Activated CD8-positive, alpha-beta memory T cell treated with anti-CD3 and anti-CD28 coated beads for 24 hours (primary cell): ENCODE data around the gene ZNF253.
"Not testable (repeated sequence)": the region's sequence is repeated elsewhere in the genome, so short reads cannot be mapped to it uniquely, and the experiment has no call there.

ENCODE experiments used
- DNase-seq: peaks from one replicate; pipeline ENCODE4 v3.0.0-alpha.2; 2020

ZNF253 gene

DNA sequence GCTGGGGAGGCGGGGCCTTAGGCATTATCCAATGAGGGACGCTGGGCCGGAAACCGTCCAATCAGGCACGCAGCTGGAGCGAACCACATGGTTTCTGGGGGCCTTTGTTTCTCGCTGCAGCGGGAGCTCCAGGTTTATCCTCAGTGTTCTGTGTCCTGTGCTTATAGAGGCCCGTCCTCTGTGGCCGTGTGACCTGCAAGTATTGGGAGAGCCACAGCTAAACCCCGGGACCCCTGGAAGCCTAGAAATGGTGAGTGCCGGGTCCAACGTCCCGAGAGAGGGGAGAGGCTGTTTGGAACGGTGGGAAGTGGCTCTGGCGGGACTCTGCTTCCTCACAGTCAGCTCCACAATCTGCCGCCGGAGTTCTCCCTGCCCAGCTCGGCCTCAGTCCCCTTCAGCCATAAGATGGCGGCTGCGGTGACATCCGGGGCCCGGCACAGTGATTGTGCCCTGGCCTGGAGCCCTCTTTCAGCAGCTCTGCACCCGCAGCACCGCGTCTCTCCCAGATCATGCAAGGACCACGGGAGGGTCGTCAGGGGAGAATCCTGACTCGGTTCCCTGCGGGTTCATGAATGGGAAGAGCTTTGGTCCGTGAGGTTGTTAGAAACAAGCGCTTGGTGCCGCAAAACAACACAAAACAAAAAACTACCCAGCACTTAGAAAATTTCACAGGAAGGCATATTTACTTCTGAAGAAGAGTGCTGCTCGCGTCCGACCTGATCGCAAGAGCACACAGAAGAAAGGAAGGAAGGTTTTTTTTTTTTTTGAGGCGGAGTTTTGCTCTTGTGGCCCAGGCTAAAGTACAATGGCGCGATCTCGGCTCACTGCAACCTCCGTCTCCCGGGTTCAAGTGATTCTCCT, at the start of gene ZNF253:
Gene ZNF253, plus strand, starts transcription at position 133 of the 861 bp plus-strand sequence. Its CDS starts 115 bp downstream, at position 248.
- DNase-seq = peak; percentile 95

GRCh38 chr19:19816679-19817078, 49.0 kb upstream of the ZNF253 start:
- no peak for DNase-seq

DNA sequence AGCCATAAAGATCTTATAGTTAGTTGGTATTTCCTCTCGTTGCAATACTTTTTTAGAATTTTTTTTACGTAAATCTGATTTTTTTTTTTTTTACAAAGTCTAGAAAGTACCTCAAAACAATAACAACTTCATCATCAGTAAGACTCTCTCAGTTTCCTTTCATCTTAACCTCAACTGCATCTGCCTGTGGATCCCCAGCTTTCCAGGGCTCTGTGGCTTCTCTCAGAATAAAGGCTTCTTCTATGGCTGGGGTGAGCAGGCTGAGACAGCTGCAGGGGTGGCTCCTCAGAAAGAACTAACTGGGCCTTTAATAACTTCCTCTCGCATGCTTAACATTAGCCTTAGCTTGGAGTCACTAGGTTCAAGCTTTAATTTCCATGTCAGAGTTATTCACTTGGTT, 48.3 kb upstream of the ZNF253 start:
- peak; percentile 66 for DNase-seq

DNA sequence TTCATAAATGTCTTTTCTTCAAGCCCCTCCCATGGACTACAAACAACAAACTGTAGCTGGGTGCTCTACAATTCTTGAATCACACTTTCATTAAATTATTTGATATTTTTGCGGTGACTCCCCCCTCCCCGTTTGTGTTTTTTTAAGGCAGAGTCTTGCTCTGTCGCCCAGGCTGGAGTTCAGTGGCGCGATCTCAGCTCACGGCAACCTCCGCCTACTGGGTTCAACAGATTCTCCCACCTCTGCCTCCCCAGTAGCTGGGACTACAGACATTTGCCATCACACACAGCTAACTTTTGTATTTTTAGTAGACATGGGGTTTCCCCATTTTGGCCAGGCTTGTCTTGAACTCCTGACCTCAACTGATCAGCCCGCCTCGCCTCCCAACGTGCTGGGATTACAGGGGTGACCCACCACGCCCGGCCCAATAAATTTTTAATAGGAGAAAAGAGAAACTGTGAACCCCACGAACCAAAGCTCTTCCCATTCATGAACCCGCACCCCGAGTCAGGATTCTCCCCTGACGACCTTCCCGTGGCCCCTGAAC, 44.8 kb upstream of the ZNF253 start:
- no peak for DNase-seq

GRCh38 chr19:19821366-19821951, 44.2 kb upstream of the ZNF253 start, which contains the start of gene ZNF506:
Gene ZNF506 (minus strand): TSS chr19:19821750. CDS start chr19:19821603, 147 bp downstream.
- DNase-seq = peak; percentile 96

DNA sequence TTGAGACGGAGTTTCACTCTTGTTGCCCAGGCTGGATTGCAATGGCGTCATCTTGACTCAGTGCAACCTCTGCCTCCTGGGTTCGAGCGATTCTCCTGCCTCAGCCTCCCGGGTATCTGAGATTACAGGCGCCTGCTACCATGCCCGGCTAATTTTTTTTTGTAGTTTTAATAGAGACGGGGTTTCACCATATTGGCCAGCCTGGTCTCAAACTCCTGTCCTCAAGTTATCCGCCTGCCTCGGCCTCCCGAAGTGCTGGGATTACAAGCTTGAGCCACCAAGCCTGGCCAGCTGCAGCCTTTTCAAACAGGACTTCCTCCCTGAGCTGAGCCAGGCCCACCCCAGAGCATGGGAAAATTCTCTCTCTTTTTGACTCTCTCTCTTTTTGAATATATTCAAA, 43.7 kb upstream of the ZNF253 start:
- DNase-seq = not testable (repeated sequence)

DNA sequence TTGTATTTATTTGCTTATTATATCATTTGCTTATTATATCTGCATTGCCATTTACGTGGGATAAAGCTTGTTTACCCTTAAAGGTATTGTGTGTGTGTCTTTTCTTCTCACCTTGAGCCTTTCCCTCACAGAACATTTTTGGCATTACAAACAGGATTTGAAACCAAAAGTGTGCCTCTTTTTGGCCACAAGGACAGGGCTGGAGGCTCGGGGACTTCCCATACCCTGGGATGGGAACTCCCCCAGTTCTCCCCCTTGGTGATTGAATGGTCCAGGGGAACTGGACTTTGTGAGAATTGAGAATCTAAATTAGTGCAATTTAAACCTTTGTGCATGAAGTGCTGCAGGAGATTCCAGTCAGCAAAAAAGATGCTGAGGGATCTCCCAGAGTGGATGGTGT, 41.8 kb upstream of the ZNF253 start:
- DNase-seq = no peak

GRCh38 chr19:19826875-19827274, 38.8 kb upstream of the ZNF253 start:
- DNase-seq = no peak

GRCh38 chr19:19835560-19836038, 30.1 kb upstream of the ZNF253 start:
- DNase-seq = no peak

DNA sequence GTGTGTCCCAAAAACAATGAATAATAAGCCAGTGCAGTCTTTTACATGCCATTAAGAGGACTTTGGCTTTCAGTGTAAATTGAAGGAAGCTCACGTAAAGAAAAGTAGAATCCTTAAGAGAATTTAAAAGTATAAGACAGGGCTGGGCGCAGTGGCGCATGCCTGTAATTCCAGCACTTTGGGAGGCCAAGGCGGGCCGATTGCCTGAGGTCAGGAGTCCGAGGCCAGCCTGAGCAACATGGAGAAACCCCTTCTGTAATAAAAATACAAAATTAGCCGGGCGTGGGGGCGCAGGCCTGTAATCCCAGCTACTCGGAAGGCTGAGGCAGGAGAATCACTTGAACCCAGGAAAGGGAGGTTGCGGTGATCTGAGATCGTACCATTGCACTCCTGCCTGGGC, 17.9 kb upstream of the ZNF253 start:
- DNase-seq = no peak

DNA sequence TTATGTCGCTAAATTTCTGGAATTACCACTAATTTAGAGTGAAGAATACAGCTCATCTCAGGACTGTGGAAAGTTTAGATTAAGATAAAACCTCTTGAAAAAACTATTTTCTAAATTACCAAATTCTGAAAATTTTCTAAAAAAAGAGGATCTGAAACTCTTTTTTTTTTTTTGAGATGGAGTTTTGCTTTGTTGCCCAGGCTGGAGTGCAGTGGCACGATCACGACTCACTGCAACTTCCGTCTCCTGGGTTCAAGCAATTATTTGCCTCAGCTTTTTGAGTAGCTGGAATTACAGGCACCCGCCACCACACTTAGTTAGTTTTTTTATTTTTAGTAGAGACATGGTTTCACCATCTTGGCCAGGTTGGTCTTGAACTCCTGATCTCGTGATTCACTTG, 16.6 kb upstream of the ZNF253 start:
- DNase-seq = no peak

DNA sequence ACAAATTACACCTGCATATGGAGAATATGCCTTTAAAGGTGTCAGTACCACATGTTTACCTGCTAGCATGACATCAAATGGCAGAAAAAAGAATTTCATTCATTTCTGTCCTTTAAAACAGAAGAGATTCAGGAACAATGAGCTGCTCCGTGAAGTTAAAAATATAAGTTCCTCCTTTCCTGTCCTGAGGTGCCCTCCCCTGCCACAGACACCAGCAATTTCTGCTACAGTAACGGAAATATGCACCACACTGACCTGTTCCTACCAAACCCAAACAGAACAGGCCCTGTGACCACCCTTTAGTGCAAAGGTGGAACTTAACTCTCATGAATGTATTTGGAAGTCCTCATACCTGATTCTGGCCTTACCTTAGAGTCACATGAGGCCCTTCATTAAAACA, 13.9 kb upstream of the ZNF253 start:
- not testable (repeated sequence) for DNase-seq

DNA sequence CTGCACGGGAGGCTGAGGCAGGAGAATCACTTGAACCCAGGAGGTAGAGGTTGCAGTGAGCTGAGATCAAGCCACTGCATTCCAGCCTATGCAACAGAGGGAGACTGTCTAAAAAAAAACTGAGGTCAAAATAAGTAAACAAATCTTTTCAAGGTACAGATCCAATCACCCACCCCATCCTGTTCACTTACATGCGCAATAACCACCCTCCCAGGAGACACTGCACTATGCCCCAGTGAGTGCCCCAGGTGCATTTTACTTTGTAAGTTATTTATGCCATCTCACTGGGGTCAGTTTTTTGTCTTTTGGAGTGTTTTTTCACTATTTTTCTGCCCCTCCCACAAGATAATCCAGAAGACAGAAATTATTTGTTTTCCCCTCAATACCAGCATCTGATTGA, 6.9 kb upstream of the ZNF253 start:
- no peak for DNase-seq

- DNase-seq = peak; percentile 68
These were observed 4.8 kb upstream of the ZNF253 start for GRCh38 chr19:19860756-19861390.

- peak; percentile 74 for DNase-seq
These were observed 1.0 kb downstream of the ZNF253 start for GRCh38 chr19:19866611-19867248.

DNA sequence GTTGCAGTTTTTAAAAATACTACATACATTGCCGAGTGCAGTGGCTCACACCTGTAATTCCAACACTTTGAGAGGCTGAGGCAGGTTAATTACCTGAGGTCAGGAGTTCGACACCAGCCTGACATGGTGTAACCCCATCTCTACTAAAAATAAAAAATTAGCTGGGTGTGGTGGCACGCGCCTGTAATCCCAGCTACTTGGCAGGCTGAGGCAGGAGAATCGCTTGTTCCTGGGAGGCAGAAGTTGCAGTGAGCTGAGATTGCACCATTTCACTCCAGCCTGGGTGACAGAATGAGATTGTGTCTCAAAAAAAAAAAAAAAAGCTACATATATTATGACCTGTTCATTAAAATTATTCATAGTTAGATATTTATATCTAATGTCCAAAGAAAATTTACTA, 4.4 kb downstream of the ZNF253 start:
- DNase-seq = not testable (repeated sequence)

DNA sequence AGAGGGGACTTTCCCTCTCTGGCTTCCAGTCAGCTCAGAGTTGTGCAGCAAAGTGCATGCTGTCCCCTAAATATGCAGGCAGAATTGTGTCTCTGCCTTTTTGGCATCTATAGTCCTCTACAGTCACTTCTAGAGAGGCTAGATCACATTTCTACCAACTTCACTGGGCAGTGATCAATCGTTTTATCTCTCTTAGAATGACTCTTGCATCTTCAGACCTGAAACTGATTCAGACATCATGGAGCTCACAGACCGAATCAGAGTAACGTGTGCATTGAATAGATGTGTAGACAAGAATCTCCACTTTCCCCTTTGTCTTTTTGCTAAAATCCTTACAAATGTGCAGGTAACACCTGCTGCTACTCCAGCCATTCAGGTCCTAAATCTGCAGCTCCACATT, 6.2 kb downstream of the ZNF253 start:
- no peak for DNase-seq

DNA sequence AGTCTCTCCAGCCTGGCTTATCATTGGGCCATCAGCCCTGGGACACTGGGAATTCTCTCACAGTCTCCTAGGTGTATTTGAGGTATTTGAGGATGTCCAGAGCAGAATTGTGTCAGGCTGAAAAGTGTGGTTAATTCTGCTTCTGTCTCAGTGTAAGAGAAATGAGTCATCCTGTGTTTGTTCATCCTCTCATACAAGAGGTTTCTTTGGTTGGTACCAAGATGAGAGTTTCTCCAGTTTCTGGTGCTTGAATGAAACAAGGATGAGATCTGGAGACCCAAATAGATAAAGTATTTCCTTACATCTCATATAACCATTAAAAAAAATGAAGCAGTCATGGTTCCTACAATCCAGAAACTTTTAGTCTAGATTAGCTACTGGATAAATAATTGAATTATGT, 7.7 kb downstream of the ZNF253 start:
- no peak for DNase-seq

DNA sequence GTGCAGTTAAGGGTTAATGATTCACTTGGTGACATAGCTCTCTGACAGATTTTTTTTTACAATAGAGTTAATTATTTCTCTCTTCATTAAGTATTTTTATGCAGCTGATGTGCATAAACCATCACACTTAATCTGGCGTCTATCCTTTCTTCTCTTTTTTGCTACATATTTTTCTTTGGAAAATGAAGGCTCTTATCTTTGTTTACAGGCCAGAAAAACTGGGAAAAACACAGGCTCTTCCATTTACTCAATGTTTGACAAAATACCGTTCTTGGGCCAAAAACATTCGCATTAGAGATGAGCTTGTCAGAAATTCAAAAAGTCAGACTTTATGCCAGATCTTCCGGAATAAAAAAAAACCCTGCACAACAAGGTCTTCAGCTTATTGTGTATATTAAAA, 12.0 kb downstream of the ZNF253 start:
- no peak for DNase-seq

DNA sequence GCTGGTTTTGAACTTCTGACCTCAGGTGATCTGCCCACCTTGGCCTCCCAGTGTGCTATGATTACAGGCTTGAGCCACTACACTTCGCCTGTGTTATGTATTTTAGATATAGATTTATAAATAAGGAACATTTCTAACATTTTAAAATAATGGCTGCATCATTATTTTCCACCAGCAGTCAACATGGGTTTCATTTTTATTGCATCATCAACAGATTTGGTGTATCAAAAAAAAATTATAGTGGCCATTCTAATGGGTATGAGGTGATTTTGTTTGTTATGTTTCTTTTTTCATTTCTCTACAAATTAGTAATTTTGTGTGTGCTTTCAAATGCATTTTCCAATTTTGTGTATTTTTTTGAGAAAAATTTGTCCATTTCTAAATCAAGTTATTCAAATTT, 18.9 kb downstream of the ZNF253 start:
- DNase-seq = no peak

- DNase-seq = not testable (repeated sequence)
These were observed 26.6 kb downstream of the ZNF253 start for GRCh38 chr19:19892055-19892941.
